ENCODE measurements around the gene UPF1.

UPF1 gene

DNA sequence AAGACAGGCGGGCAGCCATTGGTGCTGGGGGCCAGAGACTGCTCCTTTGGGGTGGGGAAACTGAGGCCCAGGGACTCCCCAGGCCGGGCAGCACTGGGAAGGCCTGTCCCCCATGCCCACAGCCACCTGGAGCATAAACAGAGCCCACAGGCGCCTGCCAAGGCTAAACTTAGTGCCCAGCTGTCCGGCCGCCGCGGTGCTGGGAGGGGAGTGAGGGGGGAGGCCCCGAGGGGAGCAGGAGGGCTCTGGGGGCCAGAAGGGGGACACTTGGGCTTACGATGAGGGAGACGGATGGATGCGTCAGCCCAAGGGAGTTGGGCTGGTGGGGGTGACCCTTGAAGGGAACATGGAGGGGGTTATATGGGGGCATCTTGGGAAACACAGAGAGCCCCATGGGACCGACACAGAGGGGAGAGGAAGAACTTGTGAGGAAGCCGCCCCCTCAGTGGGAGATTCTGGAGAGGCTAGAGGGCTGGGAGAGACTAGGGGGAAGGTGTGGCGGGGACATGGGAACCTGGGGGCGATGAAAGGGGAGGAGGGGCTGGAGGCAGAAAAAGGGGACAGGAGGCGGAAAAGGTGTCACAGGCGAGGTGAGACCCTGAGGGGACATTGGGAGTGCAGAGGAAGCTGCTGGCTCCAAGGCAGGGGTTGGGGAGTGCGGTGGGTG lies 62.0 kb downstream of the UPF1 start:
- in situ Hi-C loops (cut with HindIII; ENCODE audit: low sequenced_read_pairs), result no loop called here
- DNase-seq (ENCODE audit: low read depth), result no peak
- H3K4me3 ChIP-seq (ENCODE audit: low read depth, low read length), result no peak overlapping the region
- TF ChIP-seq CTCF (IDR thresholded peaks at IDR 0.05; ENCODE audit: low read depth, low read length, missing control alignments), result no peak

DNA sequence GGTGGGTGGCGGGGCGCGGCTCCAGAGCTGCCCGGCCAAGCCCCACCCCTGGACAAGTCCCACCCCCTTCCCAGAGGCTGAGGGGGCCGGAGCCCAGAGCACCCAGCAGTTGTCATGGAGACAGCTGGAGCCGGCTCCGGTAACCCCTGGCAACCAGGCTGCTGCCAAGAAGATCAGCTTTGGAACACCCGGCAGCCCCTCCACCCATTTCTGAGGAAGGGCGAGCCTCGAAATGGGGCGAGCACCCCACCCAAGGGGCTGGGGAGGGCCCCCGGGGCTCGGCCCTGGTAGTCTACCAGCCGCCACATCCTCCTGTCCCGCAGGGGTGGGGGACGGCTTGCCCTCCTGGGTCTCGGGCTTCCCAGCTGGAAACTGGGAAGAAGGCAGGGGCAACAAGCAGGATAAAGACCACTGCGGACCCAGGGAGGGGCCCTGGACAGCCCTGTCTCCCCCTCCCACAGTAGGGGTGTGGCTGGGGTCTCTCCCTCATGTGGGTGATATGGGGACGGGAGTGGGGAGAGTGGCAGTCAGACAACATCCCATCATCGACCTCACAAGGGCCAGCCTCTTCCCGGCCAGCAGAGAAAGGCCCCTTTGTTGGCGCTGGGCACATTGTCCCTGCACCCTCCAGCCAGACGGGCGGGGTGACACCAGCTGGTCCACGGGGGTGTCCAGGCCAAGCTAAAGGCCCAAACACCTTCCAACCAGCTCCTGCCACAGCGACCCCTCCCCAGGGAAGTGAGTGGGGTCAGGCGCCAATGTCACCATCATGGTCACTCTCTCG lies 62.7 kb downstream of the UPF1 start:
- in situ Hi-C loops (cut with HindIII; ENCODE audit: low sequenced_read_pairs), result no loop called here
- peak overlapping the region; percentile 40 for H3K4me3 ChIP-seq (ENCODE audit: low read depth, low read length)
- no peak for DNase-seq (ENCODE audit: low read depth)
- TF ChIP-seq CTCF (IDR thresholded peaks at IDR 0.05; ENCODE audit: low read depth, low read length, missing control alignments), result no peak

DNA sequence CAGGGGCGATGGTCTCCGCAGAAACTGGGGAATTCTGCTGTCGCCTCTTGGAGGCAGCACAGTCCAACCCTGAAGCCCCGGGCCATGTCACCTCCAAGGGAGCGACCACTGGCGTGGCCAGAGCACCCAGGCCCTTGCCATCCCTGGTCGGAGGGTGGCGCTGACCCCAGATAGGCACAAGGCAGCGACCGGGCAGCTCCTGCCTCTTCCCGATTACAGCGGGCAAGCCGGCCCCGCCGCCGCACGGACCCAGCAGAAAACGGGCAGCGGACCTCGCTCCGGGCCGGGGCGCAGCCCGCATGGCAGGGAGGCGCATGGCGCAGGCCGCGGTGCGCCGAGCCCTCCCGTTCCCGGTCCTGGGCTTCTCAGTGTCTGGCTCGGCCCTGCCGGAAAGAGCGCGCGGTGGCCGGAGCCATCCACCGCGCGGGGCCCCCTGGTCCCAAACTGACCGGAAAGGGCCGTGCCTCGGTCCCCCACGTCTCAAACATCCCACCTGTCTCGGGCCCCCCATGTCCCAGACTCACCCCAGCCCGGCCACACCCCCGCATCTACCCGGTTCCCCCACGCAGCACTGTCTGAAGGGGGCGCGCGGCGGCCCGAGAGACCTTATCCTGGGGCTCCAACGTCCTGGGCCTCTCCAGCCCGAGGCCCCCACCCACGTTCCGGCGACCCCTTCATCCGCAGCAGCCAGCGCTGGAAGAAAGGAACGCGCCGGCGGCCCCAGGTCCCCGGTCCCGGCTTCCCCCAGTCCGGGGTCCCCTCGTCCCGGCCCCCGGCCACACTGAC lies 63.5 kb downstream of the UPF1 start:
- TF ChIP-seq CTCF (IDR thresholded peaks at IDR 0.05; ENCODE audit: low read depth, low read length, missing control alignments), result peak; percentile 35
- in situ Hi-C loops (cut with HindIII; ENCODE audit: low sequenced_read_pairs), result no loop called here
- H3K4me3 ChIP-seq (ENCODE audit: low read depth, low read length), result peak overlapping the region; percentile 40
- no peak for DNase-seq (ENCODE audit: low read depth)

DNA sequence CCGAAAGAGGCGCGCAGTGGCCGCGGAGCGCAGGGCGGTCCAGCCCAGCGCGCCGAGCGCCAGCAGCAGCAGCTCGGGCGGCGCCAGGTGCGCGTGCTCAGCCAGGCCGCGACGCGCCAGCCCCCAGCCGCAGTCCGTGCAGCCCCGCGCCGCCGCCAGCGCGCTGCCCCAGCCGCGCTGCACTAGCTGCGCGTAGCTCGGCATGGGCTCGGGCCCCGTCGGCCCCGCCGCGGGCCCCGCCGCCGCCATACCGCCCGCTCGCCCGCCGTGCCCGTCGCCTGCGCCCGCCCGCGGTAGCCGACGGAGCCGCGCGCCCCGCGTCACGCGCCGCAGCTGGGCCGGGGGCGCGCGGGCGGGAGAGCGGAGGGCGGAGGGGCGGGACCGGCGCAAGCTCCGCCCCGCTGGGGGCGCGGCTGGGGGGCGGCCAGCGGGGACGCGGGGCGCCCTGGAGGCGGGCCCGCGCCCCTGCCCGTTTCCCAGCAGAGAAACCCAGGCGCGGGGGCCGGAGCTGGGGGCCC lies 64.1 kb downstream of the UPF1 start, which contains the start of gene CERS1:
Gene CERS1, minus strand, starts transcription at position 335 of the 518 bp plus-strand sequence. Its CDS starts 86 bp downstream, at position 249.
- in situ Hi-C loops (cut with HindIII; ENCODE audit: low sequenced_read_pairs), result no loop called here
- no peak for TF ChIP-seq CTCF (IDR thresholded peaks at IDR 0.05; ENCODE audit: low read depth, low read length, missing control alignments)
- H3K4me3 ChIP-seq (ENCODE audit: low read depth, low read length), result peak within 1 kb of the TSS; percentile 40
- DNase-seq (ENCODE audit: low read depth), result no peak

GRCh38 chr19:18896421-18896841 lies 64.7 kb downstream of the UPF1 start:
- no peak overlapping the region for H3K4me3 ChIP-seq (ENCODE audit: low read depth, low read length)
- peak; percentile 16 for TF ChIP-seq CTCF (IDR thresholded peaks at IDR 0.05; ENCODE audit: low read depth, low read length, missing control alignments)
- no peak for DNase-seq (ENCODE audit: low read depth)
- in situ Hi-C loops (cut with HindIII; ENCODE audit: low sequenced_read_pairs), result no loop called here
